Parathyroid adenoma (tissue), 2 donors: ENCODE measurements around the gene MLXIP.

Source experiments
- H2AFZ ChIP-seq: fragments of 300-600 bp; sonication (generic); one replicate; pipeline ENCODE4 v1.7.0; 2017; ENCODE audit warnings: antibody characterized with exemption, mild to moderate bottlenecking
- H3K27ac ChIP-seq: fragments of 300-600 bp; sonication (generic); one replicate; pipeline ENCODE4 v1.7.0; 2017
- H3K27me3 ChIP-seq: fragments of 300-600 bp; sonication (generic); one replicate; pipeline ENCODE4 v1.7.0; 2017; ENCODE audit warnings: low read length; ENCODE audit not compliant: control insufficient read depth, insufficient read depth
- H3K36me3 ChIP-seq: fragments of 300-600 bp; sonication (generic); one replicate; pipeline ENCODE4 v1.7.0; 2017; ENCODE audit warnings: low read length; ENCODE audit not compliant: control insufficient read depth, insufficient read depth
- H3K4me1 ChIP-seq: fragments of 300-600 bp; sonication (generic); one replicate; pipeline ENCODE4 v1.7.0; 2017; ENCODE audit warnings: control low read depth
- H3K4me2 ChIP-seq: fragments of 300-600 bp; sonication (generic); one replicate; pipeline ENCODE4 v1.7.0; 2017; ENCODE audit warnings: low read length
- H3K4me3 ChIP-seq: fragments of 300-600 bp; sonication (generic); one replicate; pipeline ENCODE4 v1.7.0; 2017; ENCODE audit warnings: low read depth, low read length
- H3K79me2 ChIP-seq: fragments of 300-600 bp; sonication (generic); one replicate; pipeline ENCODE4 v1.7.0; 2017; ENCODE audit warnings: control low read depth
- H3K9ac ChIP-seq: fragments of 300-600 bp; sonication (generic); one replicate; pipeline ENCODE4 v1.7.0; 2017; ENCODE audit warnings: mild to moderate bottlenecking
- H3K9me3 ChIP-seq: fragments of 300-600 bp; sonication (generic); one replicate; pipeline ENCODE4 v1.7.0; 2017; ENCODE audit warnings: low read length; ENCODE audit not compliant: control insufficient read depth
- CTCF ChIP-seq: fragments of 300-600 bp; sonication (generic); IDR thresholded peaks from one replicate; pipeline ENCODE4 v1.7.0; 2017; ENCODE audit warnings: antibody characterized with exemption, mild to moderate bottlenecking
- donor health status: primary hyperparathyroidism.

The MLXIP gene

GRCh38 chr12:122106843-122107242, 28.3 kb downstream of the MLXIP start:
- Histone ChIP-seq H3K79me2 (peaks cover 54% of the 10 kb centered on the region), H3K36me3 (no peaks in the 10 kb centered on the region), H3K4me3 (no peak overlapping the region), H3K9me3 (no peaks in the 10 kb centered on the region), H3K4me2 (no peak overlapping the region), H3K27me3 (no peaks in the 10 kb centered on the region), H3K27ac (no peak overlapping the region), H3K4me1 (peaks cover 12% of the 10 kb centered on the region), H3K9ac (no peak overlapping the region), H2AFZ (no peak overlapping the region)
- no peak for TF ChIP-seq CTCF

- Histone ChIP-seq H3K27ac (no peak overlapping the region), H2AFZ (no peak overlapping the region), H3K4me2 (no peak overlapping the region), H3K27me3 (no peaks in the 10 kb centered on the region), H3K9ac (no peak overlapping the region), H3K4me1 (peaks cover 12% of the 10 kb centered on the region), H3K79me2 (peaks cover 54% of the 10 kb centered on the region), H3K4me3 (no peak overlapping the region), H3K36me3 (no peaks in the 10 kb centered on the region), H3K9me3 (no peaks in the 10 kb centered on the region)
- no peak for TF ChIP-seq CTCF
Observed at GRCh38 chr12:122107261-122107660, 28.7 kb downstream of the MLXIP start.

GRCh38 chr12:122111089-122111641, 32.6 kb downstream of the MLXIP start:
- peaks cover 9% of the 10 kb centered on the region for H3K4me1 ChIP-seq

GRCh38 chr12:122116707-122117535, 38.4 kb downstream of the MLXIP start:
- Histone ChIP-seq H2AFZ (no peak overlapping the region), H3K9ac (no peak overlapping the region), H3K27ac (no peak overlapping the region), H3K79me2 (peaks cover 42% of the 10 kb centered on the region), H3K9me3 (no peaks in the 10 kb centered on the region), H3K4me3 (no peak overlapping the region), H3K27me3 (no peaks in the 10 kb centered on the region), H3K4me1 (no peaks in the 10 kb centered on the region), H3K4me2 (no peak overlapping the region), H3K36me3 (no peaks in the 10 kb centered on the region)
- no peak for TF ChIP-seq CTCF

More at GRCh38 chr12:122111089-122111641, 32.6 kb downstream of the MLXIP start:
- Histone ChIP-seq H3K4me3 (no peak overlapping the region), H3K9me3 (no peaks in the 10 kb centered on the region), H3K27me3 (no peaks in the 10 kb centered on the region), H3K36me3 (no peaks in the 10 kb centered on the region), H3K27ac (peak overlapping the region; percentile 50), H2AFZ (no peak overlapping the region), H3K9ac (no peak overlapping the region), H3K4me2 (peak overlapping the region; percentile 49), H3K79me2 (peaks cover 29% of the 10 kb centered on the region)
- no peak for TF ChIP-seq CTCF
